ENCODE measurements around the gene SMR3B.

The SMR3B gene

GRCh38 chr4:70382691-70383181 is at the start of gene SMR3B:
Gene SMR3B (plus strand): TSS chr4:70383131. CDS start chr4:70384511, 1,380 bp downstream.
- no peak for DNase-seq (ENCODE audit: low read depth)

- DNase-seq (ENCODE audit: low read depth), result no peak
These were observed 48.2 kb upstream of the SMR3B start, which contains the start of gene CABS1 for GRCh38 chr4:70334681-70335080. Gene CABS1 (plus strand): TSS chr4:70334981. CDS start chr4:70335040, 59 bp downstream.

- DNase-seq (ENCODE audit: low read depth), result no peak
These were observed 46.9 kb upstream of the SMR3B start for GRCh38 chr4:70336043-70336442.

GRCh38 chr4:70337886-70338420 is 45.0 kb upstream of the SMR3B start:
- DNase-seq (ENCODE audit: low read depth), result no peak

- DNase-seq (ENCODE audit: low read depth), result no peak
These were observed 26.7 kb upstream of the SMR3B start for GRCh38 chr4:70356185-70356584.

- no peak for DNase-seq (ENCODE audit: low read depth)
These were observed 23.7 kb upstream of the SMR3B start for GRCh38 chr4:70359115-70359661.

GRCh38 chr4:70360460-70360859 is 22.5 kb upstream of the SMR3B start, which contains the start of gene SMR3A:
Gene SMR3A (plus strand): TSS chr4:70360760. CDS start chr4:70362116, 1,356 bp downstream.
- no peak for DNase-seq (ENCODE audit: low read depth)

- DNase-seq (ENCODE audit: low read depth), result no peak
These were observed 18.9 kb upstream of the SMR3B start for GRCh38 chr4:70364002-70364401.

- DNase-seq (ENCODE audit: low read depth), result no peak
These were observed 17.5 kb upstream of the SMR3B start for GRCh38 chr4:70365479-70365878.

GRCh38 chr4:70367813-70368212 is 15.1 kb upstream of the SMR3B start:
- DNase-seq (ENCODE audit: low read depth), result no peak

GRCh38 chr4:70371987-70372386 is 10.9 kb upstream of the SMR3B start:
- no peak for DNase-seq (ENCODE audit: low read depth)

GRCh38 chr4:70372760-70373159 is 10.2 kb upstream of the SMR3B start:
- no peak for DNase-seq (ENCODE audit: low read depth)

- no peak for DNase-seq (ENCODE audit: low read depth)
These were observed 2.4 kb upstream of the SMR3B start for GRCh38 chr4:70380578-70380977.

GRCh38 chr4:70392057-70392776 is 9.3 kb downstream of the SMR3B start:
- no peak for DNase-seq (ENCODE audit: low read depth)

- no peak for DNase-seq (ENCODE audit: low read depth)
These were observed 14.6 kb downstream of the SMR3B start, which contains the start of gene OPRPN for GRCh38 chr4:70397580-70397979. Gene OPRPN (plus strand): TSS chr4:70397940. CDS start chr4:70399286, 1,346 bp downstream.

- no peak for DNase-seq (ENCODE audit: low read depth)
These were observed 16.4 kb downstream of the SMR3B start for GRCh38 chr4:70399319-70399718.

- DNase-seq (ENCODE audit: low read depth), result no peak
These were observed 19.8 kb downstream of the SMR3B start for GRCh38 chr4:70402762-70403161.

- DNase-seq (ENCODE audit: low read depth), result no peak
These were observed 22.8 kb downstream of the SMR3B start for GRCh38 chr4:70405765-70406164.

- DNase-seq (ENCODE audit: low read depth), result no peak
These were observed 42.4 kb downstream of the SMR3B start for GRCh38 chr4:70425306-70425705.

- no peak for DNase-seq (ENCODE audit: low read depth)
These were observed 43.9 kb downstream of the SMR3B start for GRCh38 chr4:70426789-70427188.

GRCh38 chr4:70437197-70437596 is 54.3 kb downstream of the SMR3B start:
- no peak for DNase-seq (ENCODE audit: low read depth)

Data from GM04504 (cell line).